ENCODE results near the gene BAK1. TPM values are rescaled to one million over a fixed set of nuclear protein-coding genes. Genes with fewer than 3 reads are reported as not detected.
A peak's percentile ranks its signal among the peaks of the same experiment; 100 is the strongest.

Gene BAK1
- total RNA-seq, 1 donor from 2014 or later: 27.3 TPM

DNA sequence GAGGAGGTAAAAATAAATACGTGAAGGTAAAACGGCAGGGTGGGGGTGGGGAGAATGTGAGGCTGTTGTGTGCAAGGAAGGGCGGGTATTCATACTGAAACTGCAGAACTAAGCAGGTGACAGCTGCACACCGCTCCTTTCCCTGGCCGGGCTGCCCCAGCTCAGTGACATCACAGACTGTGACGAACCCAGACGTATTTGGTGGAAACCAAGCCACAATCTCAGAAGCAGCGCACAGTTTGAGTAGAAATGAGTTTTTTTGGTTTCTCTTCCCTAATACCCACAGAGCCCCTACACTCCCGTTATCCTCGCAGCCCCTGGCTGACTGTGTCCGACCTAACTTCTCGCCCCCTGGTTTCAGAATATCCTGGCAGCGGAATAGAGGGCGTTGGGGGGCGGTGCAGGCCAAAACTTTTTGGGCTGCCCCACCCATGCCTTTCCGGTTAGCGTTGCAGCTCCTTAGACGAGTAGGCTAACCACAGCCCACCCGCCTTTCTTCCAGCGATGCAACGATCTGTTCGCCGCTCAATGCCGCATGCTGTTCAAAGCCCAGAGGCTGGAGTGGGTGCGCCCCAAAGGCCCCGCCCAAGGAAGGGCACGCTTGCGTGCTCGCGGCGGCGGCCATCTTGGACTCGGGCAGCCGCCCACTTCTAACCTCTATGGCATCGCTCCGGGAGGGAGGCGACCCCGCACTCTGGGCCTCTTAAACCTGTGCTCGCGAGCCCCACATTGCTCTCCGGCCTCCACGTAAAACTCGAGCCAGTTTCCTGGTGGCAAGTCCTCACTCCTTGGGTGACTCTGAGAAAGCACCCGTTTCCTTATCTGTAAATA lies 9.1 kb downstream of the BAK1 start:
- Mint-ChIP-seq H3K27me3 (no peaks in the 10 kb centered on the region), H3K4me1 (ENCODE audit: unreplicated experiment) (peaks cover 17% of the 10 kb centered on the region), H3K27ac (peak overlapping the region; percentile 100), H3K9me3 (no peaks in the 10 kb centered on the region), H3K4me3 (peak overlapping the region; percentile 97), H3K36me3 (peaks cover 3% of the 10 kb centered on the region)
- DNase-seq (ENCODE audit: extremely low spot score, unreplicated experiment): peak; percentile 82
- TF ChIP-seq, protein P1, sequence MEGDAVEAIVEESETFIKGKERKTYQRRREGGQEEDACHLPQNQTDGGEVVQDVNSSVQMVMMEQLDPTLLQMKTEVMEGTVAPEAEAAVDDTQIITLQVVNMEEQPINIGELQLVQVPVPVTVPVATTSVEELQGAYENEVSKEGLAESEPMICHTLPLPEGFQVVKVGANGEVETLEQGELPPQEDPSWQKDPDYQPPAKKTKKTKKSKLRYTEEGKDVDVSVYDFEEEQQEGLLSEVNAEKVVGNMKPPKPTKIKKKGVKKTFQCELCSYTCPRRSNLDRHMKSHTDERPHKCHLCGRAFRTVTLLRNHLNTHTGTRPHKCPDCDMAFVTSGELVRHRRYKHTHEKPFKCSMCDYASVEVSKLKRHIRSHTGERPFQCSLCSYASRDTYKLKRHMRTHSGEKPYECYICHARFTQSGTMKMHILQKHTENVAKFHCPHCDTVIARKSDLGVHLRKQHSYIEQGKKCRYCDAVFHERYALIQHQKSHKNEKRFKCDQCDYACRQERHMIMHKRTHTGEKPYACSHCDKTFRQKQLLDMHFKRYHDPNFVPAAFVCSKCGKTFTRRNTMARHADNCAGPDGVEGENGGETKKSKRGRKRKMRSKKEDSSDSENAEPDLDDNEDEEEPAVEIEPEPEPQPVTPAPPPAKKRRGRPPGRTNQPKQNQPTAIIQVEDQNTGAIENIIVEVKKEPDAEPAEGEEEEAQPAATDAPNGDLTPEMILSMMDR (conservative IDR thresholded peaks at IDR 0.05): peak; percentile 25

DNA sequence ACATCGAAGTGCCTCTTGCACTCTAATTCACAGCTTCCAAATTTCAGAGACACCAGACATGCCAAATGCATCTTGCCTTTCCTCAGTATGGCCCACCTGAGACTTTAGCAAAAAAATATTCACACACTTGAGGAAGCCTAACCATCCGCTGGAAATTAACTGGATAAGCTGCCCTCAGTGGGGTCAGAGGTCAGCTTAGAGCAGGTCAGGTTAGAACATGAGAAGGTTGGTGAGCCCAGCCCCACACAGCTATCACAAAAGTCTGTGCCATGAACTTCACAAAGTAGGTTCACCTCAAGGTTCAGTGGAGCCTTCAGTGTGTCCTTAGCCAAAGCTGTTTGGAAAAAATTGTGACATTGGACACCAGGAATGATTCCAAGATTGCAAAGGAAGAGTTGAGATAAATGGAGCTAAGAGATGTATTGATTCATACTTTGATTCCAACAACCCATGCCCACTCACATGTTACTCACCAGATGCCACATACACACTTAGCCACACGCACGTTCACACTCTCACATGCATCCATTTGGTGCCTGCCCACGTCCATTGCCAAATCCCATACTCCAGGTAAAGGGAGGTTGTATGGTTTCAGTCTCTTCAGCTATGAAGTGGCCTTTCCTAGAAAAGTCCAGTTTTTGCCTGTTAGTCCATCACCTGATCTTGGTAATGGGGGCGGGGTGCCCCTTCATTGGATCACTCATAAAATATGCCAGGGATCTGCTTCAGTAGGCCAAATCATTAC lies 11.1 kb downstream of the BAK1 start:
- Mint-ChIP-seq H3K4me3 (peak overlapping the region; percentile 16), H3K27me3 (no peaks in the 10 kb centered on the region), H3K36me3 (peaks cover 3% of the 10 kb centered on the region), H3K27ac (no peak overlapping the region), H3K9me3 (no peaks in the 10 kb centered on the region), H3K4me1 (ENCODE audit: unreplicated experiment) (peaks cover 17% of the 10 kb centered on the region)
- TF ChIP-seq, protein P1 (conservative IDR thresholded peaks at IDR 0.05): no peak
- no peak for DNase-seq (ENCODE audit: extremely low spot score, unreplicated experiment)

DNA sequence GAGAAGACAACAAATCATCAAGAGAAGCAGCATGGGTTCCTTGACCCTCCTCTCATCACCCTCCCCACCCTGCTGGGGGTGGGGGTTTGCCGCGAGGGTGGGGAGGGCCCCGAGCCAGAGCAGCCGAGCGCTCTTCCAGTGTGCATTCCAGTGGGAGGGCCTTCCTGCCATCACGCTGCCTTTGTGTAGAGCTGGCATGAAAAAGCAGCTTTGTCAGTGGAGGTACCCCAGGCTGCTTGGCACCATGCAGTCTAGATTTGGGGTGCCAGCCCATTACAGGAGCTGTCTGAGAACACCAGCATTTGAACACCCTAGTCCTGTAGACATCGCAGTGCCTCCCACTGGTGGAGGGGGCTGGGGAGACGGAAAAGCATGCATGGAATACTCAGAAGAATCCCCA lies 12.2 kb downstream of the BAK1 start:
- no peaks in the 10 kb centered on the region for H3K27me3 Mint-ChIP-seq
- H3K27ac Mint-ChIP-seq: no peak overlapping the region
- H3K4me3 Mint-ChIP-seq: no peak overlapping the region
- no peak for DNase-seq (ENCODE audit: extremely low spot score, unreplicated experiment)
- H3K9me3 Mint-ChIP-seq: no peaks in the 10 kb centered on the region
- peaks cover 17% of the 10 kb centered on the region for H3K4me1 Mint-ChIP-seq (ENCODE audit: unreplicated experiment)
- peaks cover 3% of the 10 kb centered on the region for H3K36me3 Mint-ChIP-seq
- TF ChIP-seq, protein P1 (conservative IDR thresholded peaks at IDR 0.05): no peak

DNA sequence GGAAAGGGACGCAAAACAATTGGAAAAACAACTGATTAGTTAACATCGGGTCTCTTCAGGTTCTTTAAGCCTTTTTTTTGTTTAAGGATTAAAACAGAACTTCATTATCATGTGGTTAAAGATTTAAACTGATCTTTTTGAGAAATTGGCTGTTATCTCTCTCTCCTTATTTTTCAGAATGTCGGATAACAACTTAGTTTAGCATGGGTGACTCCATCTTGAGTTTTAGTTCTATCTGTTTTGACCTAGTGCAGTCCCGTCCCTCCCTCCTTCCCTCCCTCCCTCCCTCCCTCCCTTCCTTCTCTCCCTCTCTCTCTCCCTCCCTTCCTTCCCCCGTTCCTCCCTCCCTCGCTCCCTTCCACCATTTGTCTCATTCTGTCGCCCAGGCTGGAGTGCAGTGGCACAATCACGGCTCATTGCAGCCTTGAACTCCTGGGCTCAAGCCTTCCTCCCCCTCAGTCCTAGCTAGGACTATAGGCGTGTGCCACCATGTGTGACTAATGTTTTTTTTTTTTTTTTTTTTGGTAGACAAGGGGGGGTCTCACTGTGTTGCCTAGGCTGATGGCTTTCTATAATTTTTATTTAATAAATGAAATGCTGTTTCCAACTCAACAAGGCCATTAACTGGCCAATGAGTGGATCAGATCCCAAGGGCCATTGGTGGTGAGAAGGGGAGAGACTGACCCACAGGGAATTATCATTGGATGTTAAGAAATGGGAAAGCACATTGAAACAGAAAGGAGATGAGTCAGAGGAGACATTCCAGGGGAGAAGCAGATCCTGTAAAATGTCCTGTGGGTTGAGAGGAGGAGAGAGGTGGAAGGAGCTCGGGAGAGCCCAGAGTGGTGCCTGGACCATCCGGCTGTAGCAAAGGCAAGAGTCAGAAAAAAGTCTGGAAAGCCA lies 13.6 kb downstream of the BAK1 start:
- Mint-ChIP-seq H3K4me1 (ENCODE audit: unreplicated experiment) (peaks cover 11% of the 10 kb centered on the region), H3K36me3 (peaks cover 3% of the 10 kb centered on the region), H3K4me3 (no peak overlapping the region), H3K9me3 (no peaks in the 10 kb centered on the region), H3K27ac (no peak overlapping the region), H3K27me3 (no peaks in the 10 kb centered on the region)
- no peak for DNase-seq (ENCODE audit: extremely low spot score, unreplicated experiment)
- TF ChIP-seq, protein P1 (conservative IDR thresholded peaks at IDR 0.05): no peak

DNA sequence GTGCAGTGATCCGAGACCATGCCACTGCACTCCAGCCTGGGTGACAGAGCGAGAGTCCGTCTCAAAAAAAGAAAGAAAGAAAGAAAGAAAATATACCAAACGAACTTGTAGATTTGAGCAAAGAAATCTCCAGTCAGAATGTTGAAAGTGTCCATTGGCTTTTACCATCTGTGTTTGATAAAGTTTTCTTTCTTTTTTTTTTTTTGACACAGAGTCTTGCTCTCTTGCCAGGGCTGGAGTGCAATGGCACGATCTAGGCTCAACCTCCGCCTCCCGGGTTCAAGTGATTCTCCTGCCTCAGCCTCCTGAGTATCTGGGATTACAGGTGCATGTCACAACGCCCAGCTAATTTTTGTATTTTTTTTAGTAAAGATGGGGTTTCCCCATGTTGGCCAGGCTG lies 21.3 kb downstream of the BAK1 start:
- Mint-ChIP-seq H3K4me3 (no peak overlapping the region), H3K36me3 (no peaks in the 10 kb centered on the region), H3K27me3 (no peaks in the 10 kb centered on the region), H3K9me3 (no peaks in the 10 kb centered on the region), H3K4me1 (ENCODE audit: unreplicated experiment) (no peaks in the 10 kb centered on the region), H3K27ac (no peak overlapping the region)
- TF ChIP-seq, protein P1 (conservative IDR thresholded peaks at IDR 0.05): no peak
- no peak for DNase-seq (ENCODE audit: extremely low spot score, unreplicated experiment)
